ENCODE results near the gene P2RX3.

GRCh38 chr11:57309106-57310059, 28.8 kb upstream of the P2RX3 start:
- no peak for TF ChIP-seq CTCF (IDR thresholded peaks at IDR 0.05)
- TF ChIP-seq POLR2AphosphoS5 (IDR thresholded peaks at IDR 0.05; ENCODE audit: insufficient read depth in 1 of 2, low read depth in 1 of 2): no peak
- TF ChIP-seq POLR2A (IDR thresholded peaks at IDR 0.05): no peak
